Measurements from ENCODE around the gene C2CD3.
"Not testable (repeated sequence)": the region's sequence is repeated elsewhere in the genome, so short reads cannot be mapped to it uniquely, and the experiment has no call there.

Gene C2CD3

GRCh38 chr11:74069146-74070046, 101.4 kb downstream of the C2CD3 start:
- no peak for DNase-seq (ENCODE audit: low read depth in 2 of 2)

- DNase-seq (ENCODE audit: low read depth in 2 of 2) = not testable (repeated sequence)
Measured at GRCh38 chr11:74066663-74067062, 104.1 kb downstream of the C2CD3 start.

GRCh38 chr11:74065534-74065933, 105.3 kb downstream of the C2CD3 start:
- DNase-seq (ENCODE audit: low read depth in 2 of 2) = not testable (repeated sequence)

- DNase-seq (ENCODE audit: low read depth in 2 of 2) = not testable (repeated sequence)
Measured at GRCh38 chr11:74063628-74064027, 107.2 kb downstream of the C2CD3 start.

- not testable (repeated sequence) for DNase-seq (ENCODE audit: low read depth in 2 of 2)
Measured at GRCh38 chr11:74061599-74061998, 109.2 kb downstream of the C2CD3 start.

GRCh38 chr11:74057249-74058151, 113.3 kb downstream of the C2CD3 start:
- no peak for DNase-seq (ENCODE audit: low read depth in 2 of 2)

- no peak for DNase-seq (ENCODE audit: low read depth in 2 of 2)
Measured at GRCh38 chr11:74055938-74056337, 114.9 kb downstream of the C2CD3 start.

- no peak for DNase-seq (ENCODE audit: low read depth in 2 of 2)
Measured at GRCh38 chr11:74050465-74050864, 120.3 kb downstream of the C2CD3 start.

GRCh38 chr11:74048993-74049392, 121.8 kb downstream of the C2CD3 start:
- no peak for DNase-seq (ENCODE audit: low read depth in 2 of 2)

- DNase-seq (ENCODE audit: low read depth in 2 of 2) = no peak
Measured at GRCh38 chr11:74044538-74044937, 126.3 kb downstream of the C2CD3 start.

- no peak for DNase-seq (ENCODE audit: low read depth in 2 of 2)
Measured at GRCh38 chr11:74043450-74043849, 127.4 kb downstream of the C2CD3 start.

- DNase-seq (ENCODE audit: low read depth in 2 of 2) = no peak
Measured at GRCh38 chr11:74037309-74037708, 133.5 kb downstream of the C2CD3 start.

- no peak for DNase-seq (ENCODE audit: low read depth in 2 of 2)
Measured at GRCh38 chr11:74035264-74035663, 135.5 kb downstream of the C2CD3 start.

- DNase-seq (ENCODE audit: low read depth in 2 of 2) = no peak
Measured at GRCh38 chr11:74033046-74033445, 137.8 kb downstream of the C2CD3 start.

- no peak for DNase-seq (ENCODE audit: low read depth in 2 of 2)
Measured at GRCh38 chr11:74030723-74031676, 139.8 kb downstream of the C2CD3 start.

GRCh38 chr11:74025467-74026166, 145.2 kb downstream of the C2CD3 start:
- no peak for DNase-seq (ENCODE audit: low read depth in 2 of 2)

GRCh38 chr11:74024261-74025029, 146.4 kb downstream of the C2CD3 start:
- DNase-seq (ENCODE audit: low read depth in 2 of 2) = no peak

GRCh38 chr11:74023276-74023675, 147.5 kb downstream of the C2CD3 start:
- DNase-seq (ENCODE audit: low read depth in 2 of 2) = no peak

- no peak for DNase-seq (ENCODE audit: low read depth in 2 of 2)
Measured at GRCh38 chr11:74022546-74022945, 148.3 kb downstream of the C2CD3 start.

GRCh38 chr11:74021998-74022397, 148.8 kb downstream of the C2CD3 start:
- DNase-seq (ENCODE audit: low read depth in 2 of 2) = no peak
